NCI-H2107 treated with DMSO at 0.1 percent for 48 hours (cell line): Measurements from ENCODE around the gene BMPR1A.

Source experiments
- DNase-seq: peaks from one replicate; lab custom pipeline; 2025; ENCODE audit not compliant: unreplicated experiment; lab: John Stamatoyannopoulos, UW

Gene BMPR1A

GRCh38 chr10:86953747-86954680 lies 197.6 kb downstream of the BMPR1A start:
- no peak for DNase-seq

DNA sequence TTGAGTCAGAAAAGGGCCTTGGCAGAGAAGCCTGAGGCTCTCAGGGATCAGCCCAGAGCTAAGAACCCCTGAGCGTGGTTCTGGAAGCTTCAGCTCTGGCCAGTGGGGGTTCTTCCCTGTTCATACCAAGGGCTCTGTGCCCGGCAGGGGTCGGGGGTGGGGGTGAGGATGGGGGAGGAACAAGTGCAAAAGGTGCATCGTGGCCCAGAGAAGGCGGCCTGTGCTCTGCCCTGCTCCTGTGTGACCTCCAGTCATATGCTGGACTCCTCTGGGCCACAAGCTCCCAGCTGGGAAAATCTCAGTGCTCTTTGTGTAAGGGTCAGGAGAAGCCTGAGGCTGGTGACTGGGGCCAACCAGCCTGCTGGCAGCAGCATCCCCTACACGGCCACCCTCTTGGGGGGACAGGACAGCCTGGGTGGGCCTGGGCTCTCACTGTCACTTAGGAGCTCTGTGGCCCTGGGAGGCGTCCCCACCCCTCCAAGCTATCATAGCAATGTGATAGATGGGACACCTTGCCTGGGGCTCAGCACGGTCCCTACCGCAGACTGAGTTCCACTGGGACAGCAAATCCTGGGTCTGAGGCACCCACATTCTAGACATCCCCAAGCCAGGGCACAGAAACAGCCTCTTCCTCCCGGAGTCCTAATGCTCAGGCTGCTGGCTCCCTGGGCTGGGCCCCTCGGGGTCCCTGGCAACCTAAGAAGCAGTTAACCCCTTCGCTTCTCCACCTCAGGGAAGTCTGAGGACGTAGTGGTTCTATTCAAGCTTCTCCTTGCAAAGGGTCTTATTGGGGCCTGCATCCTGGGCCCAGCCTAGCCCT lies 198.5 kb downstream of the BMPR1A start:
- no peak for DNase-seq

- DNase-seq: no peak
Measured at GRCh38 chr10:86955501-86956194, 199.2 kb downstream of the BMPR1A start.

GRCh38 chr10:86956195-86956847 lies 199.9 kb downstream of the BMPR1A start:
- DNase-seq: no peak

DNA sequence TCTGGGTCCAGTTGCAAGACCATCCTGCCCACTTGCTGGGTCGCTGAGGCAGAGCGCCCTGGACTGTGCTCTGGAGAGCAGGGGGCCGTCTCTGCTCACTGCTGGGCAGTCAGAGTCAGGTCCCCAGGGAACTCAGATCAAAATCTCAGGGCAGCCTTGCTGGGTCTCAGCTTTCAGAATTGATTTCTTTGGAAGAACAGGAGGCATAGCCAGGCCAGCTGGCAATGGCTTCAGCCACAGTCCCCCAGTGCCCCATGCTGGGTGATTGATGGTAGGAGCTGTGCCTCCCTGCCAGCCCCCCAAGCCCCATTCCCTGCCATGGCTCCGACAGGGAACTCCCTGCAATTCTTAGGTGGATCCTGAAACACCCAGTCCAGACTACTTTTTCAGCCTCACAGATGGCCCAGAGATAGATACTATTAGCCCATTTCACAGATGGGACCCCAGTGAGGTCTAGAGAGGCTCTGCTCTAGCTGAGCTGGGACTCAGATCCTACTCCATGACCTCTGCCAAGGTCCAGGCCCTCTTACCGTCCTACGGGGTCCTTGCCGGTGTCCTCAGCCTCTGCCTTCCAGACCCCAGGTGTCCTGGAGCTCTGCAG lies 200.5 kb downstream of the BMPR1A start:
- DNase-seq: no peak

- DNase-seq: no peak
Measured at GRCh38 chr10:86957471-86958115, 201.2 kb downstream of the BMPR1A start, which contains the start of gene MMRN2. TSS of gene MMRN2 (minus strand) at chr10:86957615. CDS start at chr10:86957541, 74 bp downstream.

DNA sequence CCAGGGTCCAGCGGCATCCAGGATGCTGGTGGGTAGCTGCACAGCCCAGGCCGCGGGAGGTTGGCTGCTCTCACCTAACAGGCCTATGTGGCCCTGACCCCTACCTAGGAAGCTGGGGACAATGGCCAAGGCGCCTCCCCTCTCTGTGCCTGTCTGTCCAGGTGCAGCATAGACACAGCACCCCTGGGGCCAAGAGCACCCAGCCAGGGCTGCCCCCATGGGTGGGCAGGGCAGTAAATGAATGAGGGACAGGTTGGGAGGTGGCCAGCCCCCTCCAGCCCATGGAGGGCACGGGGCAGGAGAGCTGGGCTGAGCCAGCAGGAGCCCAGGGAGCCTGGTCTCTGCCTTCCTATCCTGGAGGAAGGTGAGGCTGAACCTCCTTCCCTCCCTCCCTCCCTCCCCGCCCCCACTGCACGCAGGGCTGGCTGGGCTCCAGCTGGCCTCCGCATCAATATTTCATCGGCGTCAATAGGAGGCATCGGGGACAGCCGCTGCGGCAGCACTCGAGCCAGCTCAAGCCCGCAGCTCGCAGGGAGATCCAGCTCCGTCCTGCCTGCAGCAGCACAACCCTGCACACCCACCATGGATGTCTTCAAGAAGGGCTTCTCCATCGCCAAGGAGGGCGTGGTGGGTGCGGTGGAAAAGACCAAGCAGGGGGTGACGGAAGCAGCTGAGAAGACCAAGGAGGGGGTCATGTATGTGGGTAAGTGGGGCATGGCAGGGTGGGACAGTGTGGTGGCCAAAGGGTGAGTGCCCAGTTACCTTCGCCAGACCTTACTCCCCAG lies 201.9 kb downstream of the BMPR1A start, which contains the start of gene SNCG:
Gene SNCG, plus strand, starts transcription at position 484 of the 785 bp plus-strand sequence. Its CDS starts 99 bp downstream, at position 583.
- DNase-seq: no peak

DNA sequence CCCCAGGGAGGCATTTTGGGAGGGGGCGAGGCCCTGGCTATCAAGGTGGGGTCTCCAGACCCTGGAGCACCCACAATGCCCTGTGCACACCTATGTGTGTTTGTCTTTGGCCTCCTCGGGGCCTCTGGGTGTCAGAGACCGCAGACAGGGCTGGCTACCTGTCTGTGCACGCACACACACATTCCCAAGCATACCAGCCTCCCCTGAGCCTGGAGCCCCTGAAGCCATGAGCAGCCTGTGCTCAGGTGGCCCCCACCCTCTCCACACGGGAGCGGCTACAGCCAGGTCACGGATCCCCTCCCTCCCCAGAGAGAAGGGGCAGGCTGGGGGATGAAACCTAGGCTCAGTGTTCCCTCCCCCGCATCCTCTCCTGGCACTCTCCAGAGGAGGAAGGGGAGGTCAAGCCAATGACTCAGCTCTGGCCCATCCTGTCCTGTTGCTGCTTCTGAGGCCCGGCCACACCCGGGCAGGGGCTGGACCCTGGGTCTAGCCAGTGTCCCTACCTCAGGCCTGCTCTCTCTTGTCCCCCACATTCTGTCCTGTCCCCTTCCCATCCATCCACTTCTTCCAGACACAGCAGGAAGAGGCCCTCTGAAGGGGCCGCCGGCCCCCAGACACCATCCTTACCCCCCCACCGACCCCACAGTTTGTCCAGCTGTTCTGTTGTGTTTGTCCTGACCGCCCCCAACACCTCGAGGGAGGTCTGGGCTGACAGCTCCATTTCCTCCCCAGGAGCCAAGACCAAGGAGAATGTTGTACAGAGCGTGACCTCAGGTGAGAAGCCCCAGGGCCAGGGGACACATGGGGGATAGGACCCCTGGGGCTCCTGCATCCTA lies 202.7 kb downstream of the BMPR1A start:
- DNase-seq: no peak

DNA sequence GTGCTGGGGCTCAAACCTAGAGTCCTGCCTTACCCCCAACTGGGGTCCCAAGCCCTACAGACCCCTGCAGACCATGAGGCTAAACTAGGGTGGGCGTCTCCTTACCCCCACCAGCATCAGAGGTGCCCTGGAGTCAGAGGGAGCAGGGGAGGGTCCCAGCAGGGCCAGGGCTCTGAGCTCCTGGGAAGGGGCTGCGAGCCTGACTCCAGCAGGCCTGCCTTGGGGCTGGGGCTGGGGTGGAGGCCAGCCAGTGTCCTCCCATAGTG lies 203.3 kb downstream of the BMPR1A start:
- DNase-seq: no peak

GRCh38 chr10:86960003-86960862 lies 203.8 kb downstream of the BMPR1A start:
- DNase-seq: no peak

DNA sequence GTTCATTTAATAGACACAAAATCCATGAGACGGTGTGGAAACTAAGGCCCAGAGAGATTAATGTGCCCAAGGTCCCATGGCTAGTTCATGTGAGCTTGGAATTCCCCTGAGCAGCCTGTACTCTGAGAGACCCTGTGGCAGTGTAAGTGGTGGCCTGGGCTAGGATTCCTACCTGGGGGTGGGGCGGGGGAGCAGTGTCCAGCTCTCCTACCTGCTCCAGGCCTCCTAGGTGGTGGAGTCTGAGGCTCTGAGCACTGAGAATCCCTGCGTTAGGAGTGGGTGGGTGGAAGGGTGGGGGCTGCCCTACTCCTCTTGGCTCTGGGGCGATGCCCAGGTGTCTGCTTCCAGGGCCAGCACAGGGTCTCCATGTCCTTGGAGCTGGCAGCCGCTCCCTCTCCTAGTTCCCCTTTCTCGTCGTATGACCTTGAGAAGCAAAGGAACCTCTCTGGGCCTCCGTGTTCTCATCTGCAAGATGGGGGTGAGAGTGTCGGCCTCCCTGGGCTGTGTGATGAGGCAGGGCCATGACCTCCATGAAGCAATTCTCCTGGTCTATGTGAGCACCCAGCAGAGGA lies 204.5 kb downstream of the BMPR1A start:
- no peak for DNase-seq

DNA sequence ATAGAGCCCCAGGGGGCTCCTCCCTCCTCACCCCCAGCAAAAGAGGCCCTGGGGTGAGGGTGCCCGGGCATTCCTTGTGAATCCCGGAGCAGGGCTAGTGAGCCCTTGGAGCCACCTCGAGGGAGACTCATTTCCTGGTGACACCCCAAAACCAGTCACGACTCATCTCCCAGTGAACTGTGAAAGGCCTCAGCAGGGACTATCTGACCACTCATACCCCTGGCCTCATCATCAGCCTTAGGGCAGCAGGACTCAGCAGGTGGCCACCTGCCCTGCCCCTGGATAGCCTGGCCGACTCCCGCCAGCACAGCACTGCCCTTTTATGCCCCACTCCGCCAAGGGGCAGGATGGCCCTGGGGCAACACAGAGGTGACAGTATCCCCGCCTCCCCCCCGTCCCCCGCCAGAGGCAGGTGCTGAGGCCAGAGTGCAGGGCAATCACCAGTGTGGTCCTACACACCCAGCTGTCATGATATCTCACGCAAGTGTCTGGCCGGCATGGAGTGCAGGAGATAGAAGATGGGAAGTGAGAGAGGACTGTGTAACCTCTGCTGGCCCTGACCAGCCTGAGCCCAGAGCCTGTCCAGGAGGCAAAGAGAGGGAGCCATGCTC lies 205.2 kb downstream of the BMPR1A start:
- no peak for DNase-seq

GRCh38 chr10:86962136-86962980 lies 205.9 kb downstream of the BMPR1A start:
- DNase-seq: no peak

DNA sequence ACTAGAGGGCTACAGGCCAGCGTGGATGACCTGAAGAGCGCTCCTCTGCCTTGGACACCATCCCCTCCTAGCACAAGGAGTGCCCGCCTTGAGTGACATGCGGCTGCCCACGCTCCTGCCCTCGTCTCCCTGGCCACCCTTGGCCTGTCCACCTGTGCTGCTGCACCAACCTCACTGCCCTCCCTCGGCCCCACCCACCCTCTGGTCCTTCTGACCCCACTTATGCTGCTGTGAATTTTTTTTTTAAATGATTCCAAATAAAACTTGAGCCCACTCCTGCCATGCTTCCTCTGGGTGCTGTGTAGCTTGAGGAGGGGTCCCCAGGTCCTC lies 206.5 kb downstream of the BMPR1A start:
- DNase-seq: no peak

DNA sequence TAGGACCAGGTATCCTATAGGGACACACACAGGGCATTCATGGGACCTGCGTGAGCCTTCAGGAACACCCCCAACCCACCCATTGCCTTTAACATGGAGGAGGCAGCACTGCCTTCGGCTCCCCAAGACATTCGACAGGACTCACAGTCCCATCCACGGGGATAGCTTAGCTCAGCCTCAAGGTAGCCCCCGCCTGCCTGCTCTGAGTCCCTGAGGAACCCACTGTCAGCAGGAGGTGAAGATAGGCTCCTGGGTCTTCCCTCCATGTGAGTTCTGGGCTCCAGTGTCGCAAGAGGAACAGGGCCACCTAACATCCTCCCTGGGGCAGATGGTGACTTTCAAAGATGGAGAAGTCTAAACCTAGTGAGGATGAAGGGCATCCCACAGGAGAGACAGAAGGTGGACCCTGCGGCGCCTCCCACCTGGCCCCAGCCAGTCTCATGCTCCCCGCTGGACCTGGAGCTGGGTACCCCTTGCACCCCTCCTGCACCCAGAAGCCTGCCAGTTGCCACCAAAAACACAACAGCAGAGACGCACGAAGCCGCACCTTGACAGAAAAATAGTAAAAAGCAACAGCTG lies 207.0 kb downstream of the BMPR1A start:
- no peak for DNase-seq
